Testis (tissue), 3 donors: Measurements from ENCODE around the gene CACNA2D4. TPM values are rescaled to one million over a fixed set of nuclear protein-coding genes. Genes with fewer than 3 reads are reported as not detected.

Experiments
- DNase-seq: peaks from one replicate; pipeline ENCODE4 v3.0.0-alpha.2; 2019
- H3K27ac ChIP-seq, 2 donors: fragments of 200-600 bp; sonication (generic); one replicate each; pipeline ENCODE4 v1.5.1; 2019
- H3K27me3 ChIP-seq: fragments of 200-600 bp; sonication (generic); one replicate; pipeline ENCODE4 v1.5.1; 2019
- H3K36me3 ChIP-seq: fragments of 200-600 bp; sonication (generic); one replicate; pipeline ENCODE4 v1.5.1; 2017; ENCODE audit warnings: low read depth; ENCODE audit errors: missing control alignments
- H3K4me1 ChIP-seq: fragments of 200-600 bp; sonication (generic); one replicate; pipeline ENCODE4 v1.5.1; 2019
- H3K4me3 ChIP-seq, 2 donors: fragments of 200-600 bp; sonication (generic); one replicate each; pipeline ENCODE4 v1.5.1; 2017 to 2019
- H3K9me3 ChIP-seq: fragments of 200-600 bp; sonication (generic); one replicate; pipeline ENCODE4 v1.5.1; 2017
- CTCF ChIP-seq, 3 experiments: fragments of 450-650 bp in 2 of 3; fragments of 200-600 bp in 1 of 3; sonication (generic) in 1 of 3; IDR thresholded peaks; one replicate each; pipeline ENCODE4 v1.5.1; 2016 to 2019; ENCODE audit warnings: antibody characterized with exemption in 3 of 3, mild to moderate bottlenecking in 2 of 3, moderate library complexity in 1 of 3
- POLR2A ChIP-seq: fragments of 450-650 bp; IDR thresholded peaks from one replicate; pipeline ENCODE4 v1.6.1; 2017; ENCODE audit warnings: antibody characterized with exemption, mild to moderate bottlenecking, moderate library complexity
- WGBS, 2 donors: methylation state at CpG; one replicate each; pipeline ENCODE4 v1.1.5; 2018; 5-methylcytosine and 5-hydroxymethylcytosine counted together
- intact Hi-C: fragments of 100-400 bp; cut with DNase I; formaldehyde crosslinking; loops from one replicate; pipeline ENCODE4 v1.15.1; 2023; ENCODE audit warnings: low total_unique reads
- polyA plus RNA-seq: library from polyadenylated mRNA; stranded (reverse); fragments of 350-450 nt; fragmentation: Illumina TruSeq; extraction: RNeasy Lipid Tissue Mini Kit (QIAGEN cat#74804); gene quantifications from one replicate; pipeline ENCODE4 v1.2.3, GENCODE V29; 2014; ENCODE audit warnings: low read depth, low replicate concordance; ENCODE audit not compliant: insufficient read depth
- total RNA-seq, 2 donors: library from RNA; depleted of rRNA; stranded (reverse); fragments of >200 nt; gene quantifications; one replicate each; pipeline ENCODE4 v1.2.3, GENCODE V29; 2016

Gene CACNA2D4
- total and polyA plus RNA-seq, 3 donors from 2014 or later, result 10.8 to 18.3 (median 15.8) TPM

- H3K27me3 ChIP-seq, result no peaks in the 10 kb centered on the region
- no peaks in the 10 kb centered on the region for H3K9me3 ChIP-seq
- no peaks in the 10 kb centered on the region for H3K36me3 ChIP-seq
- no peak for DNase-seq
- peaks cover under 1% of the 10 kb centered on the region for H3K4me1 ChIP-seq
- H3K4me3 ChIP-seq, result no peak overlapping the region
- intact Hi-C loops, result no loop called here
- WGBS, 2 donors, result 68 to 69% methylated on average over 10 to 14 of the region's 14 CpGs
- TF ChIP-seq POLR2A, result no peak
- no peak for TF ChIP-seq CTCF (IDR thresholded peaks at IDR 0.05)
- no peak overlapping the region for H3K27ac ChIP-seq
Measured at GRCh38 chr12:1825382-1826102, 92.9 kb downstream of the CACNA2D4 start.

- H3K4me3 ChIP-seq, result no peak overlapping the region
- H3K9me3 ChIP-seq, result no peaks in the 10 kb centered on the region
- no peaks in the 10 kb centered on the region for H3K36me3 ChIP-seq
- DNase-seq, result no peak
- H3K4me1 ChIP-seq, result peaks cover 9% of the 10 kb centered on the region
- intact Hi-C loops, result no loop called here
- H3K27ac ChIP-seq, result no peak overlapping the region
- TF ChIP-seq POLR2A, result no peak
- TF ChIP-seq CTCF (IDR thresholded peaks at IDR 0.05), result no peak
- no peaks in the 10 kb centered on the region for H3K27me3 ChIP-seq
- WGBS, 2 donors, result 91 to 94% methylated on average over 10 of the region's 10 CpGs
Measured at GRCh38 chr12:1823237-1823636, 95.2 kb downstream of the CACNA2D4 start.

GRCh38 chr12:1822699-1823098, 95.8 kb downstream of the CACNA2D4 start:
- WGBS, 2 donors, result 62 to 89% methylated on average over 7 of the region's 11 CpGs

GRCh38 chr12:1821805-1822204, 96.6 kb downstream of the CACNA2D4 start:
- Histone ChIP-seq H3K36me3 (no peaks in the 10 kb centered on the region), H3K27ac (no peak overlapping the region), H3K9me3 (no peaks in the 10 kb centered on the region), H3K4me3 (no peak overlapping the region), H3K4me1 (peaks cover 9% of the 10 kb centered on the region), H3K27me3 (no peaks in the 10 kb centered on the region)
- no peak for DNase-seq
- intact Hi-C loops, result no loop called here
- no peak for TF ChIP-seq CTCF (IDR thresholded peaks at IDR 0.05)
- no peak for TF ChIP-seq POLR2A
- WGBS, 2 donors, result 34 to 51% methylated on average over 11 to 12 of the region's 12 CpGs

More at GRCh38 chr12:1822699-1823098, 95.8 kb downstream of the CACNA2D4 start:
- Histone ChIP-seq H3K4me1 (peaks cover 9% of the 10 kb centered on the region), H3K27me3 (no peaks in the 10 kb centered on the region), H3K36me3 (no peaks in the 10 kb centered on the region), H3K4me3 (no peak overlapping the region), H3K9me3 (no peaks in the 10 kb centered on the region), H3K27ac (no peak overlapping the region)
- intact Hi-C loops, result no loop called here
- TF ChIP-seq POLR2A (no peak), CTCF (IDR thresholded peaks at IDR 0.05) (no peak)
- no peak for DNase-seq

- intact Hi-C loops, result no loop called here
- Histone ChIP-seq H3K27ac (no peak overlapping the region), H3K27me3 (no peaks in the 10 kb centered on the region), H3K9me3 (no peaks in the 10 kb centered on the region), H3K4me1 (peaks cover 9% of the 10 kb centered on the region), H3K36me3 (no peaks in the 10 kb centered on the region), H3K4me3 (no peak overlapping the region)
- DNase-seq, result no peak
- 63 to 72% methylated on average over 8 of the region's 11 CpGs for WGBS, 2 donors
- TF ChIP-seq POLR2A (no peak), CTCF (IDR thresholded peaks at IDR 0.05) (no peak)
Measured at GRCh38 chr12:1820896-1821291, 97.6 kb downstream of the CACNA2D4 start.
